Measurements from ENCODE around the gene CNEP1R1. TPM values are rescaled to one million over a fixed set of nuclear protein-coding genes. Genes with fewer than 3 reads are reported as not detected.

Gene CNEP1R1
- total RNA-seq, 2 experiments from 2014 or later: 19.9 to 24.1 TPM

Small RNA genes lying within 50 kb of the gene (small RNA-seq; reads per million reads assigned to genes)
- not detected for gene RF00017

Other genes with a start within 250 kb of the CNEP1R1 start
- gene ZNF423, start 169.1 kb upstream of the CNEP1R1 start, total RNA-seq (2014; rRNA removed; shearing (Covaris generic)): 0.09 TPM in 1 of 2 replicates, not detected in the other
- gene ZNF423, start 169.1 kb upstream of the CNEP1R1 start, total RNA-seq (2022): 0.13 TPM in 1 of 2 replicates, not detected in the other
- 36.8 and 50.6 TPM in 2 replicates for gene HEATR3, start 40.7 kb downstream of the CNEP1R1 start, total RNA-seq (2014; rRNA removed; shearing (Covaris generic))
- gene HEATR3, start 40.7 kb downstream of the CNEP1R1 start, total RNA-seq (2022): 25.0 and 34.2 TPM in 2 replicates
- 5.6 and 5.8 TPM in 2 replicates for gene TENT4B, start 128.1 kb downstream of the CNEP1R1 start, total RNA-seq (2014; rRNA removed; shearing (Covaris generic))
- gene TENT4B, start 128.1 kb downstream of the CNEP1R1 start, total RNA-seq (2022): 8.8 and 9.5 TPM in 2 replicates
- 36.9 and 49.9 TPM in 2 replicates for gene ADCY7, start 241.3 kb downstream of the CNEP1R1 start, total RNA-seq (2014; rRNA removed; shearing (Covaris generic))
- gene ADCY7, start 241.3 kb downstream of the CNEP1R1 start, total RNA-seq (2022): 62.0 and 77.7 TPM in 2 replicates

Measured in OCI-LY7 (cell line).